GM23338 (cell line): Measurements from ENCODE around the gene ZNF10. TPM values are rescaled to one million over a fixed set of nuclear protein-coding genes. Genes with fewer than 3 reads are reported as not detected.

ENCODE experiments used
- ATAC-seq: fragments of 200-7000 bp; cut with Tn5 transposase; 3 replicates; pipeline ENCODE4 v1.9.1; 2020
- DNase-seq: peaks from one replicate; pipeline ENCODE4 v3.0.0-alpha.2; 2015; ENCODE audit warnings: low spot score
- H2AFZ ChIP-seq: fragments of 200-600 bp; sonication (generic); 2 replicates; pipeline ENCODE4 v1.8.0; 2016; ENCODE audit warnings: antibody characterized with exemption, mild to moderate bottlenecking, moderate library complexity
- H3F3A ChIP-seq: fragments of 200-600 bp; sonication (generic); replicated peaks from 2 replicates; pipeline ENCODE4 v1.8.0; 2017; ENCODE audit warnings: antibody characterized with exemption, mixed run types, low read depth
- H3K27ac ChIP-seq: fragments of 200-600 bp; sonication (generic); 2 replicates; pipeline ENCODE4 v1.6.1; 2016; ENCODE audit warnings: low read depth
- H3K27me3 ChIP-seq: fragments of 200-600 bp; sonication (generic); 2 replicates; pipeline ENCODE4 v1.8.0; 2016; ENCODE audit warnings: mild to moderate bottlenecking, mixed run types, moderate library complexity; ENCODE audit not compliant: insufficient read depth
- H3K36me3 ChIP-seq: fragments of 200-600 bp; sonication (generic); 2 replicates; pipeline ENCODE4 v1.8.0; 2016; ENCODE audit warnings: mild to moderate bottlenecking; ENCODE audit not compliant: insufficient read depth
- H3K4me1 ChIP-seq: fragments of 200-600 bp; sonication (generic); 2 replicates; pipeline ENCODE4 v1.8.0; 2016; ENCODE audit warnings: mild to moderate bottlenecking, moderate library complexity; ENCODE audit not compliant: insufficient read depth
- H3K4me2 ChIP-seq: fragments of 200-600 bp; sonication (generic); 2 replicates; pipeline ENCODE4 v1.7.1; 2017; ENCODE audit warnings: mixed run types
- H3K4me3 ChIP-seq: fragments of 200-600 bp; sonication (generic); 2 replicates; pipeline ENCODE4 v1.6.1; 2016; ENCODE audit warnings: mixed run types
- H3K79me2 ChIP-seq: fragments of 200-600 bp; sonication (generic); replicated peaks from 2 replicates; pipeline ENCODE4 v1.8.0; 2017; ENCODE audit warnings: mild to moderate bottlenecking; ENCODE audit not compliant: insufficient read depth
- H3K9me2 ChIP-seq: fragments of 200-600 bp; sonication (generic); 2 replicates; pipeline ENCODE4 v1.8.0; 2017; ENCODE audit not compliant: insufficient read depth
- H4K20me1 ChIP-seq: fragments of 200-600 bp; sonication (generic); replicated peaks from 2 replicates; pipeline ENCODE4 v1.8.0; 2017; ENCODE audit warnings: mild to moderate bottlenecking; ENCODE audit not compliant: insufficient read depth
- H3K27ac Mint-ChIP-seq: 2 replicates; pipeline ENCODE4 v1.8.0; 2020; ENCODE audit warnings: inconsistent platforms, mild to moderate bottlenecking, moderate library complexity, mixed read lengths
- H3K27me3 Mint-ChIP-seq: 3 replicates; pipeline ENCODE4 v1.8.0; 2022; ENCODE audit warnings: low read depth, mild to moderate bottlenecking, moderate library complexity, mixed read lengths, inconsistent platforms; ENCODE audit not compliant: insufficient read depth, poor library complexity
- H3K36me3 Mint-ChIP-seq: 3 replicates; pipeline ENCODE4 v1.8.0; 2021; ENCODE audit warnings: low read depth, mild to moderate bottlenecking, inconsistent platforms, moderate library complexity, mixed read lengths
- H3K4me1 Mint-ChIP-seq: 3 replicates; pipeline ENCODE4 v1.8.0; 2020; ENCODE audit warnings: mild to moderate bottlenecking, inconsistent platforms, mixed read lengths
- H3K4me3 Mint-ChIP-seq: 3 replicates; pipeline ENCODE4 v1.8.0; 2021; ENCODE audit warnings: moderate library complexity, mild to moderate bottlenecking, inconsistent platforms, mixed read lengths
- H3K9me3 Mint-ChIP-seq: 3 replicates; pipeline ENCODE4 v1.8.0; 2020; ENCODE audit warnings: moderate library complexity, mild to moderate bottlenecking, inconsistent platforms, mixed read lengths
- CREB1 ChIP-seq: fragments of 250-450 bp; sonication (Bioruptor Pico); IDR thresholded peaks from 2 replicates; pipeline ENCODE4 v1.5.0; 2020; ENCODE audit warnings: low read depth, mild to moderate bottlenecking, moderate library complexity
- CTCF ChIP-seq, 2 experiments: fragments of 200-600 bp in 1 of 2; sonication (generic) in 1 of 2; conservative IDR thresholded peaks; 2 replicates each; pipeline versions ENCODE4 v1.5.1 to v1.6.1; 2016 to 2017; ENCODE audit warnings: antibody characterized with exemption in 2 of 2, low read depth in 2 of 2, mild to moderate bottlenecking in 2 of 2, moderate library complexity in 1 of 2
- EZH2 ChIP-seq: fragments of 200-600 bp; sonication (generic); IDR thresholded peaks from one replicate; pipeline ENCODE4 v1.8.0; 2017; ENCODE audit warnings: antibody characterized with exemption, mild to moderate bottlenecking, low read depth; ENCODE audit not compliant: unreplicated experiment
- POLR2AphosphoS5 ChIP-seq: IDR thresholded peaks from 2 replicates; pipeline ENCODE4 v1.6.1; 2016; ENCODE audit warnings: antibody characterized with exemption, low read depth
- REST ChIP-seq: IDR thresholded peaks from one replicate; pipeline ENCODE4 v1.6.1; 2018; ENCODE audit warnings: antibody characterized with exemption; ENCODE audit not compliant: unreplicated experiment
- STAT1 ChIP-seq: IDR thresholded peaks from one replicate; pipeline ENCODE4 v1.6.1; 2016; ENCODE audit warnings: antibody characterized with exemption; ENCODE audit not compliant: unreplicated experiment
- ZNF114 ChIP-seq: fragments of 250-450 bp; sonication (Bioruptor Pico); IDR thresholded peaks from 2 replicates; pipeline ENCODE4 v1.5.0; 2020; ENCODE audit warnings: mild to moderate bottlenecking, moderate library complexity
- ZNF331 ChIP-seq: fragments of 250-450 bp; sonication (Bioruptor Pico); IDR thresholded peaks from 2 replicates; pipeline ENCODE4 v1.5.0; 2020; ENCODE audit warnings: low read depth, mild to moderate bottlenecking, moderate library complexity
- ZNF462 ChIP-seq: fragments of 250-450 bp; sonication (Bioruptor Pico); IDR thresholded peaks from 2 replicates; pipeline ENCODE4 v1.5.0; 2020; ENCODE audit warnings: mild to moderate bottlenecking, moderate library complexity
- polyA plus RNA-seq: library from polyadenylated mRNA; unstranded; fragments of >200 nt; fragmentation: Nextera tagmentation; extraction: Ambion mirVana; gene quantifications from 2 replicates; pipeline ENCODE4 v1.2.1, GENCODE V29; 2016
- total RNA-seq: library from RNA; depleted of rRNA; stranded (reverse); fragments of >200 nt; shearing (Covaris generic); gene quantifications from 2 replicates; pipeline ENCODE4 v1.2.3, GENCODE V29; 2014

The ZNF10 gene
- total and polyA plus RNA-seq, 2 experiments from 2014 or later = 8.2 to 18.5 TPM

- no peak for TF ChIP-seq ZNF462 (CRISPR knock-in tag)
- no peak for TF ChIP-seq ZNF114 (CRISPR knock-in tag)
- TF ChIP-seq CTCF (conservative IDR thresholded peaks at IDR 0.05; ENCODE audit: low read depth in 2 of 2) = peak; percentile 82 to 83
- no peak for TF ChIP-seq EZH2
- TF ChIP-seq CREB1 (CRISPR knock-in tag) = peak; percentile 99
- TF ChIP-seq POLR2AphosphoS5 = peak; percentile 92
These were observed 51.0 kb downstream of the ZNF10 start, which contains the start of gene ZNF268 (continued) for GRCh38 chr12:133181238-133181959.

- no peak overlapping the region for H3K4me3 Mint-ChIP-seq
- H3K27me3 ChIP-seq = no peaks in the 10 kb centered on the region
- H3K36me3 ChIP-seq = peaks cover 91% of the 10 kb centered on the region
- H3K4me2 ChIP-seq = no peak overlapping the region
- H3K9me3 Mint-ChIP-seq = peaks cover 99% of the 10 kb centered on the region
- no peak overlapping the region for H2AFZ ChIP-seq
- peaks cover 100% of the 10 kb centered on the region for H3K36me3 Mint-ChIP-seq
- no peak overlapping the region for H3K27ac ChIP-seq
- no peaks in the 10 kb centered on the region for H4K20me1 ChIP-seq
- H3K4me3 ChIP-seq = no peak overlapping the region
- H3K9me2 ChIP-seq = no peaks in the 10 kb centered on the region
- H3K79me2 ChIP-seq = peaks cover 22% of the 10 kb centered on the region
- H3K27me3 Mint-ChIP-seq = peaks cover 13% of the 10 kb centered on the region
- H3K4me1 ChIP-seq = no peaks in the 10 kb centered on the region
- H3K4me1 Mint-ChIP-seq = no peaks in the 10 kb centered on the region
- TF ChIP-seq REST (no peak), STAT1 (no peak), ZNF331 (no peak)
- no peak for ATAC-seq
- H3K27ac Mint-ChIP-seq = no peak overlapping the region
- H3F3A ChIP-seq = no peaks in the 10 kb centered on the region
- DNase-seq = no peak
These were observed 59.7 kb downstream of the ZNF10 start for GRCh38 chr12:133190176-133190575.
